Neutrophil (primary cell): ENCODE data around the gene RPS6KA2.

Source experiments
- H3K27ac ChIP-seq: fragments of 200-600 bp; sonication (generic); 2 replicates; pipeline ENCODE4 v1.5.1; 2016; ENCODE audit warnings: mild to moderate bottlenecking, moderate library complexity
- H3K27me3 ChIP-seq: fragments of 200-600 bp; sonication (generic); 2 replicates; pipeline ENCODE4 v1.6.0; 2016; ENCODE audit warnings: mild to moderate bottlenecking
- H3K36me3 ChIP-seq: fragments of 200-600 bp; sonication (generic); 2 replicates; pipeline ENCODE4 v1.5.1; 2017
- H3K4me1 ChIP-seq, 2 experiments: fragments of 200-600 bp in 1 of 2; sonication (generic) in 1 of 2; 1 replicate in 1 of 2; 2 replicates in 1 of 2; pipeline versions ENCODE4 v1.5.1 to v1.6.1; 2013 to 2016; ENCODE audit warnings: low read depth in 1 of 2, low read length in 1 of 2, mild to moderate bottlenecking in 1 of 2, moderate library complexity in 1 of 2; ENCODE audit not compliant: control insufficient read depth in 1 of 2, insufficient read depth in 1 of 2
- H3K4me3 ChIP-seq, 2 experiments: fragments of 200-600 bp in 1 of 2; sonication (generic) in 1 of 2; 1 replicate in 1 of 2; 2 replicates in 1 of 2; pipeline ENCODE4 v1.5.1; 2013 to 2016; ENCODE audit warnings: low read depth in 1 of 2, low read length in 1 of 2, mild to moderate bottlenecking in 1 of 2, moderate library complexity in 1 of 2
- H3K9me3 ChIP-seq: fragments of 200-600 bp; sonication (generic); 2 replicates; pipeline ENCODE4 v1.5.1; 2016
- CTCF ChIP-seq: fragments of 200-600 bp; sonication (generic); IDR thresholded peaks from 2 replicates; pipeline ENCODE4 v1.5.1; 2016; ENCODE audit warnings: antibody characterized with exemption

RPS6KA2 gene

GRCh38 chr6:166497087-166497899 is 129.8 kb downstream of the RPS6KA2 start:
- H3K36me3 ChIP-seq = peaks cover 94% of the 10 kb centered on the region
- H3K27ac ChIP-seq = no peak overlapping the region
- no peak overlapping the region for H3K4me3 ChIP-seq
- H3K27me3 ChIP-seq = no peaks in the 10 kb centered on the region
- no peaks in the 10 kb centered on the region for H3K9me3 ChIP-seq
- no peak for TF ChIP-seq CTCF
- H3K4me1 ChIP-seq = no peaks in the 10 kb centered on the region

GRCh38 chr6:166496460-166496859 is 130.6 kb downstream of the RPS6KA2 start:
- no peak for TF ChIP-seq CTCF
- Histone ChIP-seq H3K4me3 (no peak overlapping the region), H3K36me3 (peaks cover 94% of the 10 kb centered on the region), H3K27me3 (no peaks in the 10 kb centered on the region), H3K9me3 (no peaks in the 10 kb centered on the region), H3K27ac (no peak overlapping the region), H3K4me1 (no peaks in the 10 kb centered on the region)

- no peak overlapping the region for H3K4me3 ChIP-seq
- H3K4me1 ChIP-seq = no peaks in the 10 kb centered on the region
- H3K27me3 ChIP-seq = no peaks in the 10 kb centered on the region
- peaks cover 94% of the 10 kb centered on the region for H3K36me3 ChIP-seq
- no peak for TF ChIP-seq CTCF
- H3K9me3 ChIP-seq = no peaks in the 10 kb centered on the region
- no peak overlapping the region for H3K27ac ChIP-seq
Measured at GRCh38 chr6:166495487-166496314, 131.3 kb downstream of the RPS6KA2 start.

GRCh38 chr6:166494757-166495486 is 132.1 kb downstream of the RPS6KA2 start:
- H3K27me3 ChIP-seq = no peaks in the 10 kb centered on the region
- no peak overlapping the region for H3K4me3 ChIP-seq
- no peaks in the 10 kb centered on the region for H3K9me3 ChIP-seq
- no peak for TF ChIP-seq CTCF
- no peaks in the 10 kb centered on the region for H3K4me1 ChIP-seq
- H3K36me3 ChIP-seq = peaks cover 94% of the 10 kb centered on the region
- H3K27ac ChIP-seq = no peak overlapping the region

- TF ChIP-seq CTCF = no peak
- no peak overlapping the region for H3K27ac ChIP-seq
Measured at GRCh38 chr6:166494101-166494441, 133.0 kb downstream of the RPS6KA2 start.

More at GRCh38 chr6:166494101-166494441, 133.0 kb downstream of the RPS6KA2 start:
- H3K9me3 ChIP-seq = no peaks in the 10 kb centered on the region
- no peaks in the 10 kb centered on the region for H3K27me3 ChIP-seq
- H3K4me1 ChIP-seq = no peaks in the 10 kb centered on the region
- H3K4me3 ChIP-seq = no peak overlapping the region
- peaks cover 93% of the 10 kb centered on the region for H3K36me3 ChIP-seq
